Stimulated activated CD4-positive, alpha-beta T cell treated with anti-CD3 and anti-CD28 coated beads, TNF-alpha, amount 100 ng/mL, for 48 hours (primary cell): Measurements from ENCODE around the gene SLC22A24.
"Not testable (repeated sequence)": the region's sequence is repeated elsewhere in the genome, so short reads cannot be mapped to it uniquely, and the experiment has no call there.

Experiments used
- DNase-seq, 3 donors: peaks; one replicate each; pipeline ENCODE4 v3.0.0-alpha.2; 2020; ENCODE audit warnings: low read depth in 3 of 3

Gene SLC22A24, protein sequence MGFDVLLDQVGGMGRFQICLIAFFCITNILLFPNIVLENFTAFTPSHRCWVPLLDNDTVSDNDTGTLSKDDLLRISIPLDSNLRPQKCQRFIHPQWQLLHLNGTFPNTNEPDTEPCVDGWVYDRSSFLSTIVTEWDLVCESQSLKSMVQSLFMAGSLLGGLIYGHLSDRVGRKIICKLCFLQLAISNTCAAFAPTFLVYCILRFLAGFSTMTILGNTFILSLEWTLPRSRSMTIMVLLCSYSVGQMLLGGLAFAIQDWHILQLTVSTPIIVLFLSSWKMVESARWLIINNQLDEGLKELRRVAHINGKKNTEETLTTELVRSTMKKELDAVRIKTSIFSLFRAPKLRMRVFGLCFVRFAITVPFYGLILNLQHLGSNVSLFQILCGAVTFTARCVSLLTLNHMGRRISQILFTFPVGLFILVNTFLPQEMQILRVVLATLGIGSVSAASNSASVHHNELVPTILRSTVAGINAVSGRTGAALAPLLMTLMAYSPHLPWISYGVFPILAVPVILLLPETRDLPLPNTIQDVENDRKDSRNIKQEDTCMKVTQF

DNA sequence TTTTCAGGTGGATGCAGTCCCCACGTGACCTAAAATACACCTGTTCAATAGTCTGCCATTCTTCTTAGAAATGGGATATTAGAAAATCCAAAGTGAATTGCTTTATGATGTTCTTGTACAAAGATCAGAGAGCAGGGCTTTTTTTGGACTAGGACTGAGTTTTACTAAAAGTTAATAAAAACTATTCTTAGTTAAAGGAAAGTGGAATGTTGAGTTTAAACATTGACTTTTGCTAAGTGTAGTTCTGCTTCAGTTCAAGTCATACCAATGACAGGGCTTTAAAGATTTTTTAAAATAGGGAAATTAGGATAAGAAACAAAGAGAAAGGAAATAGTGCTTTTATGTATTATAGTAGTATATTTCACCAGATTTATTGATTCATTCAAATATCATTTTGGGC is at the start of gene SLC22A24:
TSS of gene SLC22A24 (minus strand) at position 101 of the 400 bp plus-strand sequence. CDS start 442 bp downstream, outside the sequence.
- DNase-seq, result no peak

DNA sequence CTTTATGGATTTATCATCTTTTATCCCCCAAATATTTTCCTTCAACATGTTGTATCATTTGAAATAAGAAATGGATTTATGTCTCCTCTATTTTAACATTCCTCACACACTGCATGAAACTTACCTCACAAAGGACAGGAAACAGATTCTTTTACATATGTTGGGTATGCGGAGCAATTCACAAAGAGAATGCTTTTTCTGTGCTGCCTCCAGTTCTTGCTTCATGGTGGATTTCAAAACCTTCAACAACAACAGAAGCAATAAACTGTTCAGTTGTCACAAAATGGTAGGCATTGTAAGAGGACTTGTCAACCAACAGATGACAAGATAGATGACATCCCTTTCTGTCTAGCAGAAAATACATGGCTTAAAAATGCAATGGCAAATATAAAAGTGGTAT is 36.5 kb upstream of the SLC22A24 start:
- DNase-seq, result no peak

DNA sequence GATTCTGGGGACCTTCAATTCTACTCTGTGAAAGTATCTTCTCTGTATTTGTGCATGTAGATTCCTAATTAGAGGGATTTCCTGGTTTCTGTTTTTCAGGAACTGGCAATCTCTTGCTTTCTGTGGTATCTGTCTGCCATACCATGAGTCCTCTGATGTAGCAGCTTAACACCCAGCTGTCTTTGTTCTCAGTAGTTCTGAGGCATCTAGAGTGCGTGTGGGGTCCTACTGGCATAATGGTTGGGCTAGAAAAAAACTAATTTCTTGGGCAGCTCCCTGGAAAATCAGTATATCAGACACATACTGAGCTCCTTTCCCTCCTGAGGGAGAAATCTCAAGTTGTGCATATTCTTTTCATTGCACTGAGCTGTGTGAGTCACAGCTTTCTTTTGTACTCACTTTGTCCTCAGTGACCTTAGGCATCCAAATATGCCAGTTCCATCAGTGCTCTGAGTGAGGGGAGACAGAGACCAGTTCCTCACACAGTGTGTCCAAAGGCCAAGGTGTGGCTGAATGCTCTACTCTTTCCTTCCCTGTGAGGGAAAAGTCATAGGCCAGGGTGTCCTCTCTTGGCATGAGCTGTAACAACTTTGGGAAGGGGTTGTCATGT is 35.5 kb upstream of the SLC22A24 start:
- no peak for DNase-seq

DNA sequence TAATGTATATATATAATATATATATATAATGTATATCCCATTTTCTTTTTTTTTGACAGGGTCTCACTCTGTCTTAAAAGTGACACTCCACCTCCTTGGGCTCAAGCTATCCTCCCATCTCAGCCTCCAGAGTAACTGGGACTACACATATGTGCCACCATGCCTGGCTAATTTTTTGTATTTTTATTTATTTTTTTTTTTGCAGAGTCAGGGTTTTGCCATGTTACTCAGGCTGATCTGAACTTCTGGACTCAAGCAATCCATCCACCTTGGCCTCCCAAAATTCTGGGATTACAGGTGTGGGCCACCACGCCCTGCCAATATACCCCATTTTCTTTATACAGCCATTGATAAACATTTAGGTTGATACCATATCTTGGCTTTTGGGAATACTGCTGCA is 33.9 kb upstream of the SLC22A24 start:
- DNase-seq, result no peak

DNA sequence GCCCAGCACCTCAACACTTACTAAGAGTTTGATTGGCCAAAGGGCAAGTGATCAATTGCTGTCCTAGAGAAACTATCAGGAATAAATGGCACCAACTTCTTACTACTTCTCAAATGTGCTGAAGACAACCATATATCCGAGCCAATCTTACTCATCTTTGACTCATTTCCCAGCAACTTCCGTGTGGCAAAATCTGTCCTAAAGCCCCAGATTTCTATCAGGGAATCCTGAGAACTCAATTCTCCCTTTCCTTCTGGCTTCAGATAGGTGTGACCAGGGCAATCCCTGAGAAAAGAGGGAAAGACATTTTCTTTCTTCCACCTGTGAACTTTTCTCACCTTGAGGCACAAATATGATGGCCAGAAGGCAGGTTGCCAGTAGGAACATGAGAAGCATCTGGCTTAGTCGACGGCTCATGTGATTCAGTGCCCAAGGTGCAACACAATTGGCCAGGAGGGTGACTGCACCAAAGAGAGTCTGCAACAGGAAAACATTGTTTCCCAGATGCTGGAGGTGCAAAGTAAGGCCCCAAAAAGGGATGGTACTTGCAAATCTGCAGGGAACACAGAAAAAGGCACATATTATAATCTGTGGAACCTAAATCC is 21.8 kb upstream of the SLC22A24 start:
- no peak for DNase-seq

DNA sequence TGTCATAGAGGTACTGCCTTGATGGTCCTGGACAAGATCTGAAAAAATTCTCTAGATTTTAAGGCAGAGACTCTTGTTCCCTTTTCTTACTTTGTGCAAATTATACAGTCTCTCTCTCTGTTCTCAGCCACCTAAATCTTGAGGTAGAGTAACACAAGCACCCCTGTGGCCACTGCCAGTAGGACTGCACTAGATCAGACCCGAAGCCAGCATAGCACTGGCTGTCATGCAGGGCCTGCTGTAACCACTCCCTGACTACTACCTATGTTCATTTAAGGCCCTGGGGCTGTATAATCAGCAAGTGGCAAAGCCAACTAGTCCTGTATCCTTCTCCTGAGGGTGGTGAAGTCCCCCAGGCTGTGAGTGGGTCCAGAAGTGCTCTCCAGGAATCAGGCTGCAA is 11.8 kb upstream of the SLC22A24 start:
- DNase-seq, result no peak

DNA sequence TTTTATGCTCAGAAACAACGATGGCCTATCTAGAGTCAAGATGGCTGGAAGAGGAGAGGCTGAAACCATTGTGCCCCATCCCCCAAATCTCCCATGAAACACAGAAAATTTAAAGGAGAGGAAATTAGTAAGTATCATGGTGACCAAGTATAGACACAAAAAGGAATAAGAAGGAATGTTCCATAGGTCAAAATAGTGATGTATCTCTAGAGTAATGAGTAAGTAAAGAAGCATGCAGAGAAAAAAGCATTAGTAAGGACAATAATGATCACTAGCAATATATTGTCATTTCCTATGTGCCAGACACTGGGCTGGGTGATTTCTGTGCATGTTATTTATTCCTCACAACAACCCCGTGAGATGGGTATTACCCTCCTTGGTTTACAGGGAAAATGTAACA is 2.6 kb upstream of the SLC22A24 start:
- DNase-seq, result no peak

DNA sequence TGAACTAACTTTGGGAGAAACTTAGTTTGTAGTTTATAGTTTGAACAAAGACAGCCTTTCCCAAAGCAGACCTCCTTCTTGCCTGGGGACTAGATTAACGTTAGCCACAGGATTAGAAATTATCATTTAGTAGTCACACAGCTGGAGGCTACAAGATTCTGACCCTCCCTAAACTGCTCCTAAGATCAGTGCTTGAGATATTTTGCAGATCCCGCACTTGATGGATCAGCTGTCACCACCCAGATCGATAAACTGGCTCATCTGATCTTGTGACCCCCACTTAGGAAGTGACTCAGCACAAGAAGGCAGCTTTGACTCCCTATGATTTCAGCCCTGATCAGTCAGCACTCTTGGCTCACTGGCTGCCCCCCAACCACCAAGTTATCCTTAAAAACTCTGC is 1.6 kb downstream of the SLC22A24 start:
- no peak for DNase-seq

DNA sequence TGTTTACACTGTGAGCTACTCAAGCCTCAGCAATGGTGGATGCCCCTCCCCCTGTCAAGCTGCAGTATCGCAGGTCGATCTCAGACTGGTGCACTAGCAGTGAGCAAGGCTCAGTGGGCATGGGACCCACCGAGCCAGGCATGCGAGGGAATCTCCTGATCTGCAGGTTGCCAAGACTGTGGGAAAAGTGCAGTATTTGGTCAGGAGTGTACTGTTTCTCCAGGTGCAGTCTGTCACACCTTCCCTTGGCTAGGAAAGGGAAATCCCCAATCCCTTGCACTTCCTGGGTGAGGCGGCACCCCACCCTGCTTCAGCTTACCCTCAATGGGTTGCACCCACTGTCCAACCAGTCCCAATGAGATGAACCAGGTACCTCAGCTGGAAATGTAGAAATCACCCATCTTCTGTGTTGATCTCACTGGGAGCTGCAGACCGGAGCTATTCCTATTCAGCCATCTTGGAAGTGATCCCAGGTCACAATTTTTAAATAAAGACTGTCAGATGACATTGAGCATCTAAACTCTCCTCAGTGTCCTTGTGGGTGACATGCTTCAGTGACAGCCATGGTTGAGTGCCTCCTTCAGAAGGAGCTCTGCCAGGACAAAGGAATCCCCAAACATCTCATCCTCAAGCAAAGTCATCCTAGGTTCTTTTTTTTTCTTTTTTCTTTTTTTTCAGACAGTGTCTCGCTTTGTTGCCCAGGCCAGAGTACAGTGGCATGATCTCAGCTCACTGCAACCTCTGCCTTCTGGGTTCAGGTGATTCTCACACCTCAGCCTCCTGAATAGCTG is 10.8 kb downstream of the SLC22A24 start:
- DNase-seq, result no peak

DNA sequence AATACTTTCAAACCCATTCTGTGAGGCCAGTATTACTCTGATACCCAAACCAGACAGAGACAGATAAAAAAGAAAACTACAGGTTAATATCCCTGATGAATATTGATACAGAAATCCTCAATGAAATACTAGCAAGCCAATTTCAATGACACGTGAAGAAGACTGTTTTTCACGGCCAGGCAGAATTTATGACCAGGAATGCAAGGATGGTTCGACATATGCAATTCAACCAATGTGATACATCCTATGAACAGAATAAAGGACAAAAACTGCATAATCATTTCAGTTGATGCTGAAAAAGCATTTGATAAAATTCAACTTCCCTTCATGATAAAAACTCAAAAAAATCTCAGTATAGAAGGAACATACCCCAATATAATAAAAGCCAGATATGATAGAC is 44.5 kb downstream of the SLC22A24 start:
- DNase-seq, result no peak

DNA sequence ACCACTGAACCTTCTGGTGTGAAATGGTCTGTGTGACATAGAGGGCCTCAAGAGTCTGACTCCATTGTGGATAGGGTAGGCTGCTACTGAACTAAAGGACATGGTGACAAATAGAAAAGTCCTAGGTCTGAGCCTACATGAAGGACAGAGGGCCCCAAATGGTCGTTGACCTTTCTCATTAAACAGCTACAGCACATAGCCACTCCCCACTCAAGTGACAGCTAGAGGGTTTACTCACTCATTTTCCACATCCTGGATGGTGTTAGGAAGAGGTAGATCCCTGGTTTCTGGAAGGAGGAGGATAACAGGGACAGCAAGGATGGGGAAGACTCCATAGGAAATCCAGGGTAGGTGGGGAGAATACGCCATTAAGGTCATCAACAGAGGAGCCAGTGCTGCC is 63.3 kb downstream of the SLC22A24 start:
- no peak for DNase-seq

DNA sequence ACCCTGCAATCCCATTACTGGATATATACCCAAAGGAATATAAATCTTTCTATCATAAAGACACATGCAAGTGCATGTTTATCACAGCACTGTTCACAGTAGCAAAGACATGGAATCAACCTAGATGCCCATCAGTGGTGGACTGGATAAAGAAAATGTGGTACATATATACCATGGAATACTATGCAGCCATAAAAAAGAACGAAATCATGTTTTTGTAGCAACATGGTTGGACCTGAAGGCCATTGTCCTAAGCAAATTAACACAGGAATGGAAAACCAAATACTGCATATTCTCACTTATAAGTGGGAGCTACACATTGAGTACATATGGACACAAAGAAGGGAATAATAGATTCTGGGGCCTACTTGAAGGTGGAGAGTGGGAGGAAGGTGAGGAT is 97.8 kb downstream of the SLC22A24 start:
- not testable (repeated sequence) for DNase-seq

DNA sequence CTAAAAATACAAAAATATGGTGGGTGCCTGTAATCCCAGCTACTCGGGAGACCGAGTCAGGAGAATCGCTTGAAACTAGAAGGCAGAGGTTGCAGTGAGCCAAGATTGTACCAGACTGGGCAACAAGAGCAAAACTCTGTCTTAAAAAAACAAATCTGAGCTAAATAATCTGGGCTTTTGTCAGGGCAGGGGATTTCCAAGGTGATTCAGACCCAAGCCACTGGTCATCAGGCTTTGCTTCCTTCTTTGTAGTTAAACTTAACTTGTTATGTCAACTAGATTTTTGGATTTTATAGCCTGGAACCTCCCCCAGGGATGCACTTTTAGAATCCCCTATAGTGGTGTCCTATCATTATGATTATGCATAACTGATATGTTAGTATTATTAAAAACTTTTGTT is 101.4 kb downstream of the SLC22A24 start:
- DNase-seq, result no peak

DNA sequence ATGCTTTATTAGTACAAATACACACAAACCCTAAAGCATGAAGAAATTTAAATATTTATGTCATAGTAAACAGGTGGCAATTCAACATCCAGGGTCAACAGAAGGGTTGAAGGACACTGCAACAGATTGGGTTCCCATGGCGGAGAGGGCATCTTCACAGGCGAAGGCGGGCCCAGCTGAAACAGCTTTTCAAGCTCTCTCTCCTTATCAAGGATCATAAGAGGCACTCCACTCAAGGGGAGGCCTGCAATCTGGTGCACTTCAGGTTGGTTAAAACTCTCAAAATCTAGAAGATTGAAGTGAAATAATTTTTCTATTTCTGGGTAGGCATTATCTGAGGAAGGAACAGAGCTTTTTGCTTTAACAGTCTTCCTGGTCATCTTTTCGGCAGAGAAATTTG is 111.6 kb downstream of the SLC22A24 start:
- DNase-seq, result no peak
